CD14-positive monocyte (primary cell): ENCODE results near the gene DRAM2. TPM values are rescaled to one million over a fixed set of nuclear protein-coding genes. Genes with fewer than 3 reads are reported as not detected.
A peak's percentile ranks its signal among the peaks of the same experiment; 100 is the strongest.

Source experiments
- DNase-seq, 3 donors: peaks; one replicate each; pipeline ENCODE4 v3.0.0-alpha.2; 2011 to 2022
- H2AFZ ChIP-seq: 2 replicates; pipeline ENCODE4 v1.6.0; 2012; ENCODE audit warnings: mild to moderate bottlenecking, low read depth, low read length, inconsistent platforms; ENCODE audit not compliant: insufficient read depth, poor library complexity, severe bottlenecking
- H3K27ac ChIP-seq, 2 donors: 1 replicate in 1 of 2; 2 replicates in 1 of 2; pipeline ENCODE4 v1.5.1; 2012 to 2013; ENCODE audit warnings: low read length in 2 of 2, control low read depth in 1 of 2, inconsistent platforms in 1 of 2, low read depth in 1 of 2, mild to moderate bottlenecking in 1 of 2
- H3K27me3 ChIP-seq, 2 donors: one replicate each; pipeline versions ENCODE4 v1.6.0 to v1.6.1; 2011 to 2013; ENCODE audit warnings: low read length in 2 of 2; ENCODE audit not compliant: control insufficient read depth in 2 of 2, insufficient read depth in 2 of 2
- H3K36me3 ChIP-seq, 2 donors: replicated peaks in 1 of 2; 1 replicate in 1 of 2; 2 replicates in 1 of 2; pipeline versions ENCODE4 v1.5.1 to v1.6.1; 2012 to 2013; ENCODE audit warnings: low read length in 2 of 2, control low read depth in 1 of 2, inconsistent platforms in 1 of 2, mild to moderate bottlenecking in 1 of 2; ENCODE audit not compliant: insufficient read depth in 2 of 2, control insufficient read depth in 1 of 2
- H3K4me1 ChIP-seq, 2 donors: 1 replicate in 1 of 2; 2 replicates in 1 of 2; pipeline versions ENCODE4 v1.5.1 to v1.6.1; 2012 to 2013; ENCODE audit warnings: low read length in 2 of 2, control low read depth in 1 of 2, inconsistent platforms in 1 of 2, mild to moderate bottlenecking in 1 of 2, moderate library complexity in 1 of 2; ENCODE audit not compliant: insufficient read depth in 2 of 2, control insufficient read depth in 1 of 2
- H3K4me2 ChIP-seq: replicated peaks from 2 replicates; pipeline ENCODE3; 2012; ENCODE audit warnings: low read length, moderate library complexity, mild to moderate bottlenecking; ENCODE audit not compliant: poor library complexity, severe bottlenecking; ENCODE audit errors: extremely low read depth
- H3K4me3 ChIP-seq, 3 experiments: fragments of 200-600 bp in 1 of 3; sonication (generic) in 1 of 3; replicated peaks in 1 of 3; 1 replicate in 2 of 3; 2 replicates in 1 of 3; pipeline ENCODE4 v1.5.1; 2011 to 2013; ENCODE audit warnings: low read length in 3 of 3, mild to moderate bottlenecking in 3 of 3, control low read depth in 2 of 3, low read depth in 2 of 3, inconsistent platforms in 1 of 3, moderate library complexity in 1 of 3
- H3K79me2 ChIP-seq: 2 replicates; pipeline ENCODE4 v1.6.0; 2012; ENCODE audit warnings: mild to moderate bottlenecking, control low read depth, inconsistent platforms, low read length, moderate library complexity; ENCODE audit not compliant: insufficient read depth
- H3K9ac ChIP-seq: 2 replicates; pipeline ENCODE4 v1.6.0; 2017; ENCODE audit warnings: low read length, mild to moderate bottlenecking; ENCODE audit not compliant: insufficient read depth, poor library complexity, severe bottlenecking
- H3K9me3 ChIP-seq, 2 donors: replicated peaks in 1 of 2; 1 replicate in 1 of 2; 2 replicates in 1 of 2; pipeline versions ENCODE4 v1.5.1 to v1.6.1; 2012 to 2013; ENCODE audit warnings: low read length in 2 of 2, control low read depth in 1 of 2; ENCODE audit not compliant: control insufficient read depth in 1 of 2, insufficient read depth in 1 of 2
- H4K20me1 ChIP-seq: 2 replicates; pipeline ENCODE4 v1.6.0; 2012; ENCODE audit warnings: mild to moderate bottlenecking, low read length, control low read depth, moderate library complexity; ENCODE audit not compliant: insufficient read depth
- H3K27ac Mint-ChIP-seq, 7 donors: one replicate each; pipeline ENCODE4 v1.8.0; 2020; ENCODE audit warnings: mild to moderate bottlenecking in 7 of 7, mixed read lengths in 7 of 7, moderate library complexity in 6 of 7, inconsistent platforms in 2 of 7
- H3K27me3 Mint-ChIP-seq, 3 donors: one replicate each; pipeline ENCODE4 v1.8.0; 2021 to 2022; ENCODE audit warnings: low read depth in 3 of 3, mild to moderate bottlenecking in 3 of 3, mixed read lengths in 3 of 3, moderate library complexity in 3 of 3, inconsistent platforms in 1 of 3
- H3K36me3 Mint-ChIP-seq, 2 donors: one replicate each; pipeline ENCODE4 v1.8.0; 2020; ENCODE audit warnings: mixed read lengths in 2 of 2, inconsistent platforms in 1 of 2, mild to moderate bottlenecking in 1 of 2
- H3K4me1 Mint-ChIP-seq: one replicate; pipeline ENCODE4 v1.8.0; 2020; ENCODE audit warnings: mild to moderate bottlenecking, mixed read lengths
- H3K4me3 Mint-ChIP-seq, 2 donors: one replicate each; pipeline ENCODE4 v1.8.0; 2020; ENCODE audit warnings: mild to moderate bottlenecking in 2 of 2, mixed read lengths in 2 of 2, moderate library complexity in 1 of 2
- H3K9me3 Mint-ChIP-seq, 7 donors: one replicate each; pipeline ENCODE4 v1.8.0; 2020 to 2022; ENCODE audit warnings: mixed read lengths in 7 of 7, mild to moderate bottlenecking in 6 of 7, moderate library complexity in 6 of 7, inconsistent platforms in 2 of 7
- WGBS: methylation state at CpG from one replicate; pipeline ENCODE4 v1.1.5; 2013; ENCODE audit warnings: missing lambda C conversion rate; ENCODE audit not compliant: insufficient coverage; 5-methylcytosine and 5-hydroxymethylcytosine counted together
- intact Hi-C, 2 donors: fragments of 100-400 bp; cut with micrococcal nuclease; formaldehyde crosslinking; loops; one replicate each; pipeline versions ENCODE4 v1.15.0 to v1.15.1; 2023
- polyA plus RNA-seq, 3 donors: library from polyadenylated mRNA; depleted of rRNA in 1 of 3; unstranded in 2 of 3; stranded (reverse) in 1 of 3; fragments of 300-500 nt in 2 of 3; fragments of >200 nt in 1 of 3; fragmentation: Illumina TruSeq in 2 of 3; gene quantifications; 1 replicate in 2 of 3; 2 replicates in 1 of 3; pipeline ENCODE4 v1.2.3, GENCODE V29; 2012 to 2021
- TF ChIP-seq, protein P1 (sequence below): fragments of 200-600 bp; IDR thresholded peaks from one replicate; pipeline ENCODE4 v1.8.0; 2022; ENCODE audit warnings: antibody characterized with exemption, mild to moderate bottlenecking

The DRAM2 gene
- polyA plus RNA-seq, 3 donors, result 85.9 to 204 (median 190) TPM

DNA sequence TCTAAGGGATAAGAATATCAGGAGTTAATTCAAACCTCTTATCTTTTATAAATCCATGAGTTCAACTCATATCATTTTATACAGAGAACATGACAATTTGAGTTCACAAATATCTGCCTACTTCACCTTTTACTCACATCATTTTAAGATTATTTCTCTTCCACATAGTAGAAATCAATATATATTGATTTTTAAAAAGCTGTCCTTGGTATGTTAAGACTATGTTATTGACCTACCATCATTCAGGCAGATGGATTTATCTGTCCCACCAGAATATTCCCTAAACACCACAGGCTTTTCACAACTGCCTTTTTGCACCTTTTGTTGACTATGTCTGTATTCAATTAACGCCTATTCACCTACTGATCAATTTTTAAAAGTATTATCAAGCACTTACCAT is 13.5 kb downstream of the DRAM2 start:
- Histone ChIP-seq H3K36me3 (peaks cover 29 to 46% of the 10 kb centered on the region in 2 donors), H3K4me1 (peaks cover 40 to 64% of the 10 kb centered on the region in 2 donors), H3K4me2 (no peak overlapping the region), H3K4me3 (no peak overlapping the region), H4K20me1 (no peaks in the 10 kb centered on the region), H2AFZ (no peak overlapping the region), H3K27me3 (no peaks in the 10 kb centered on the region), H3K79me2 (peaks cover 38% of the 10 kb centered on the region), H3K27ac (peak overlapping the region in 1 of 2 donors; percentile 48), H3K9me3 (no peaks in the 10 kb centered on the region), H3K9ac (no peak overlapping the region)
- TF ChIP-seq, protein P1, sequence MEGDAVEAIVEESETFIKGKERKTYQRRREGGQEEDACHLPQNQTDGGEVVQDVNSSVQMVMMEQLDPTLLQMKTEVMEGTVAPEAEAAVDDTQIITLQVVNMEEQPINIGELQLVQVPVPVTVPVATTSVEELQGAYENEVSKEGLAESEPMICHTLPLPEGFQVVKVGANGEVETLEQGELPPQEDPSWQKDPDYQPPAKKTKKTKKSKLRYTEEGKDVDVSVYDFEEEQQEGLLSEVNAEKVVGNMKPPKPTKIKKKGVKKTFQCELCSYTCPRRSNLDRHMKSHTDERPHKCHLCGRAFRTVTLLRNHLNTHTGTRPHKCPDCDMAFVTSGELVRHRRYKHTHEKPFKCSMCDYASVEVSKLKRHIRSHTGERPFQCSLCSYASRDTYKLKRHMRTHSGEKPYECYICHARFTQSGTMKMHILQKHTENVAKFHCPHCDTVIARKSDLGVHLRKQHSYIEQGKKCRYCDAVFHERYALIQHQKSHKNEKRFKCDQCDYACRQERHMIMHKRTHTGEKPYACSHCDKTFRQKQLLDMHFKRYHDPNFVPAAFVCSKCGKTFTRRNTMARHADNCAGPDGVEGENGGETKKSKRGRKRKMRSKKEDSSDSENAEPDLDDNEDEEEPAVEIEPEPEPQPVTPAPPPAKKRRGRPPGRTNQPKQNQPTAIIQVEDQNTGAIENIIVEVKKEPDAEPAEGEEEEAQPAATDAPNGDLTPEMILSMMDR, result no peak
- peaks cover 0 to 2% (median 0%) of the 10 kb centered on the region in 7 donors for H3K9me3 Mint-ChIP-seq
- H3K36me3 Mint-ChIP-seq, result peaks cover 56 to 69% of the 10 kb centered on the region in 2 donors
- no peak overlapping the region for H3K4me3 Mint-ChIP-seq
- peak overlapping the region in 4 of 7 donors; percentile 66 to 71 (median 71) for H3K27ac Mint-ChIP-seq
- H3K27me3 Mint-ChIP-seq, result peaks cover 0 to 2% (median 2%) of the 10 kb centered on the region in 3 donors
- no peak for DNase-seq
- intact Hi-C loops, result no loop called here
- 100% methylated on average over 1 of the region's 1 CpG for WGBS
- peaks cover 64% of the 10 kb centered on the region for H3K4me1 Mint-ChIP-seq

DNA sequence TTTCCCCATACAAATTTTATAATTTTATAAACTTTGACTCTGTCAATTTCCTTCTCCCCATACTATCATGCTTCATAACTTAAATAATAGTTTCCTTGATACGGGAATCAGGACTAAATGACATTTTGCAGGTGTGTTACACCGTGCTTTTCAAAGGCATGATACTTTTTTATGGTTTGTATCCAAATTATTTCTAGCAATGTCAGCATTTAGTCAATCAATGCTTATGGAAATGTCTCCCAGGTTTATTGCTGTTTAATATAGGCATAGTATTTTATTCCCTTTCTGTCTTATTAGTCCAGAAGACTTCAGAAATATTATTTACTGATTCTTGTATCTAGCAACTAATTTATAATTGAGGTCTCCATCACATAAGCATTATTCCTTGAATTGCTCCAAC is 23.4 kb downstream of the DRAM2 start:
- no peak for DNase-seq
- Histone ChIP-seq H3K4me1 (no peaks in the 10 kb centered on the region), H3K9ac (no peak overlapping the region), H3K79me2 (no peaks in the 10 kb centered on the region), H3K27me3 (no peaks in the 10 kb centered on the region), H3K27ac (no peak overlapping the region), H3K9me3 (no peaks in the 10 kb centered on the region), H3K4me3 (no peak overlapping the region), H3K36me3 (peaks cover 64 to 89% of the 10 kb centered on the region in 2 donors), H4K20me1 (no peaks in the 10 kb centered on the region), H3K4me2 (no peak overlapping the region), H2AFZ (no peak overlapping the region)
- Mint-ChIP-seq H3K27ac (no peak overlapping the region), H3K4me1 (no peaks in the 10 kb centered on the region), H3K9me3 (peaks cover 0 to 2% (median 0%) of the 10 kb centered on the region in 7 donors), H3K4me3 (no peak overlapping the region), H3K36me3 (peaks cover 61 to 73% of the 10 kb centered on the region in 2 donors), H3K27me3 (no peaks in the 10 kb centered on the region)
- intact Hi-C loops, result no loop called here
- no CpG with 5 or more reads among the region's 2 CpGs for WGBS
- TF ChIP-seq, protein P1, result no peak
